GM19025 (cell line): Measurements from ENCODE around the gene TCP11L2.

Experiments used
- ATAC-seq: cut with Tn5 transposase; IDR thresholded peaks from one replicate; pipeline ENCODE4 v1.9.1; 2021; ENCODE audit warnings: mild to moderate bottlenecking, low read depth, moderate library complexity; ENCODE audit not compliant: unreplicated experiment

TCP11L2 gene

DNA sequence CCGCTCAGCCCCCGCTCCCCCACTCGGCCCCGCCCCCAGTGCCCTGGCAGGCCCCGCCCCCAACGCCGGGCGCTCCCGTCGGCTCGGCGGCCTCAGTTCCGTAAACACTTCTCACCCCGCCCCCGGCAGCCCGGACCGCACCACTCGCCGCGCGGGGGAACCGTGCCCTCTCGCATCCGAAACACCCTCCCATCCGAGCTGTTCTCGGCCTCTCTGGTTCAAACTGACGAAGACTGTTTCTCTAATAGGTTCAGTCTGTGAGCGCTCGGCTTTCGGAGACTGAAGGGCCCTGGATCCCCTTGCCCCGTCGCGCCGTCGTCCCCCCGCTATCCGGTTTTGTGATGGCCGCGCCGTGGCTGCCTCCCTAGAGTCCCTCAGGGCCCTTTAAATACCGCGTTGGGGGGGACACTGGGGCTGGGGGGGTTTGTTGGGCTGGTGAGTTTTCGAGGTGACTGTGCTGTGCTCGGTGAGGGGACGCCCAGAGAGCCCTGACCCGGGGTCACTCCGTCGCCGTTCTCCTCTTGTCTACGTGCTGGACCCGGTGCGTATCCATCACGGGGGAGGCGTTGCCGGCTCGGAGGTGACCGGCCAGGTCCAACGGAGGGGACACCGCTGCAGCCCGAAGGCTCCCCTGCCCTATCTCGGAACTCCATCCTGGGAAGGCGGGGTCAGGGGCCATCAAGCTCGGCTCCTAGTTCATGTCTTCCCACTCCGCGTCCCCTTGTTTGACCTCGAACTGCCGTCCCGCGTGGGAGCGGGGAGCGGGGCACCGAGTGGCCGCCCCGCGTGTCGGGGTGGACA, at the start of gene TCP11L2:
TCP11L2 (plus strand) TSS at position 333 of the 801 bp plus-strand sequence. CDS start 8,343 bp downstream, outside the sequence.
- peak; percentile 71 for ATAC-seq

DNA sequence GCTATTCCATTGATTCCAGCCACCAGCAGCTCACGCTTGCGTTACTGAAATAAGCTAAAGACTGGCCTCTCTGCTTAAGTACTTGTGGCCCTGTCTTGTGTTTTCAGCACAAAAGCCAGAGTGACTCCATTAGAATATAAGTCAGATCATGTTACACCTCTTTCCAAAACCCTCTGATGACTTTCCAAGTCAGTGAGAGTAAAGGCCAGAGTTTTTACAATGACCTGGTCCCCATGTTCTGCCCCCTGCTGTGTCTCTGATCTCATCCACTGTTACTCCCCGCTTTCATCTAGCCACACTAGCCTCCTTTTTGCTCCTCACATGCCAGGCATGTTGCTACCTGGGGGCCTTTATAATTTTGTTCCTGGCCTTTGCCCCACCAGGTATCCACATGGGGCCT, 47.8 kb upstream of the TCP11L2 start:
- no peak for ATAC-seq

DNA sequence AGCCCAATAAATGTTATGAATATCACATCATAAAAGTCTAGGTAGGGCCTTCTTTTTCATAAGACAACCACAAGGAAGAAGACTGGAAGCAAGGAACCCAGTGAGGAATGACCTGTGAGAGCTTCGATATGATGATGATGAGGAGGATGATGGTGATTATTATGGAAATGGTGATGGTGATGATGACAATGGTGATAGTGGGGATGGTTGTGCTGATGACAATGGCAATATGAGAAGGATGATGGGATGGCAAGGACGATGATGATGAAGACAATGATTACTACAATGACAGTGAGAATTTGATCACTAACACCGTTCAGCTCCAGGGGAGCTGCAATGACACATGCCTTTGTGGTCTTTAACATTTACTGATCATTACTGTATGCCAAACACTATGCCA, 47.0 kb upstream of the TCP11L2 start:
- ATAC-seq: no peak

DNA sequence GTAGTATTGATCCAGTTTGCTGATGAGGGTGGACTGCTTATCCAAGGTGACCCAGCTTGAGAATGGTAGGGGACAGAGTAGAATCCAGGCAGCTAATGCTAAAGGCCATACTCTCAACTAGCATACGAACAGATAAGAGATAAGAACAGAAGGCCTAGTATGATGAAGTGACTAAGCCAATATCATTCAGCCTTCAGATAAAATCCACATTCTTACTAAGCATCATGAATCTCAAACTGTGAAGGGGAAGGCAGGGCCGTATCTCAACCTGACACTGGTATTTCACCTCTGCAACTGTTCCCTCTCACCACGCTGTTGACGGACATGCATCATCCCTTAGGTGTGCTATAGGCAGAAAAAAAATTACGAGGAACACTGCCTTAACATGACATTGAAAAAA, 46.6 kb upstream of the TCP11L2 start:
- ATAC-seq: no peak

DNA sequence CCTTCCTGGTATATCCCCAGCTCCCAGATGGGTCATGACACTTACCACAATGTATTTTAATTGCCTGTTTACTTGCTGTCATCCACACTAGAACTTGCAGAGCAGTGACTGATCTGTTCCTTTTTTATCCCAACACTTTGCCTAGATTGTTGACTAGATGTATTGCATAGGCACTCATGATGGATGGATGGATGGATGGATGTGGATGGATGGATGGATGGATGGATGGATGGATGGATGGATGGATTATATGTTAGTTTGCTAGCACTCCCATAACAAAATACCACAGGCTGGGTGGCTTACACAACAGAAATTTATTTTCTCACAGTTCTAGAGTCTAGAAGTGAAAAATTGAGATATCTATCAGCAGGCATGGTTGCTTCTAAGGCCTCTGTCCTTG, 46.0 kb upstream of the TCP11L2 start:
- no peak for ATAC-seq

DNA sequence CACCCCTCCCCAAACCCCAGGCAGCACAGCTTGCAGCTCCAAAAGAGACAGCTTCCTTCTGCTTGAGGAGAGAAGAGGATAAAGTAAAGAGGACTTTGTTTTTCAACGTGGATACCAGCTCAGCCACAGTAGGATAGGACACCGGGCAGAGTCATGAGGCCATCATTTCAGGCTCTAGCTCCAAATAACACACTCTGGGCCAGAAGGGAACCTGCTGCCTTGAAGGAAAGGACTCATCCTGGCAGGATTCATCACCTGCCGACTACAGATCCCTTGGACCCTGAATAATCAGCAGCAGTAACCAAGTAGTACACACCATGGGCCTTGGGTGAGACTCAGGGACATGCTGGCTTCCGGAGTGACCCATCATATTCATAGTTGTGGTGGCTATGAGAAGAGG, 44.3 kb upstream of the TCP11L2 start:
- no peak for ATAC-seq

DNA sequence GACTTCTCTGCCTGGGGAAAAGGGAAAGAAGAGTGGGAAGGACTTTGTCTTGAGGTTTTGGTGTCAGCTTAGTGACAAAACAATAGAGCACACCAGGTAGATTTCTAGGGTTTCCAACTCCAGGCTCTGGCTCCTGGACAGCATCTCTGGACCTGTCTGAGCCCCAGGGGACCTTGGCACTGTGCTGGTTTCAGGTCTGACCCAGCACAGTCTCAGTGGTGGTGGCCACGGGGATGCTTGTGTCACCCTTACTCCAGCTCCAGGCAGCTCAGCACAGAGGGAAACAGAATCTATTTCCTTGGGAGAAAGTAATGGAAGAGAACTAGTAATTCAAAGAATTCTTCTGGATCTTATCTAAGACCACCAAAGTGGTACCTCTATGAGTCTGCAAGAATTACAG, 43.6 kb upstream of the TCP11L2 start:
- ATAC-seq: no peak

DNA sequence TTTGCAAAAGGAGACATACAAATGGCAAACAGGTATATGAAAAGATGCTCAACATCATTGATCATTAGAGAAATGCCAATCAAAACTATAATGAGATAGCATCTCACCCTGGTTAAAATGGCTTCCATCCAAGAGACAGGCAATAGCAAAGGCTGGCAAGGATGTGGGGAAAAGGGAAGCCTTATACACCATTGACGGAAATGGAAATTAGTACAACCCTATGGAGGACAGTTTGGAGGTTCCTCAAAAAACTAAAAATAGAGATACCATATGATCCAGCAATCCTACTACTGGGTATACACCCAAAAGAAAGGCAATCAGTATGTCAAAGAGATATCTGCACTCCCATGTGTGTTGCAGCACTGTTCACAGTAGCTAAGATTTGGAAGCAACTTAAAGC, 37.4 kb upstream of the TCP11L2 start:
- ATAC-seq: no peak

DNA sequence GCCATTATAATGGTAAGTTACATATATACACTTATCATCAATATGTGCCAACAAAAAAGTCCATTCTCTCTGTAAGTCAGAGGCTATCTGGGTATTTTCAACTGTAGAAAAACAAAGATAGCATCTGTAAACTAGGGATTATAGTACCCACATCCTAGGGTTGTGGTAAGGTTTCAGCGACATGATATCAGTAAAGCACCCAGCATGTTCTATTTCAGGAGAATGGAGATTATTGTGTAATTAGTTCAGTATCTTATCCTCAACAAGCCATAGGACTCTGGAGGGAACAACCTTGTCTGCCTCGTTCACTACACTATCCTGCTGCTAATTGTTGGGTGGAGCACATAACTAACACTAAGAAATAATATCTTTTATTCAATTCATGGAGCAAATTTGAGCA, 35.0 kb upstream of the TCP11L2 start:
- ATAC-seq: no peak

DNA sequence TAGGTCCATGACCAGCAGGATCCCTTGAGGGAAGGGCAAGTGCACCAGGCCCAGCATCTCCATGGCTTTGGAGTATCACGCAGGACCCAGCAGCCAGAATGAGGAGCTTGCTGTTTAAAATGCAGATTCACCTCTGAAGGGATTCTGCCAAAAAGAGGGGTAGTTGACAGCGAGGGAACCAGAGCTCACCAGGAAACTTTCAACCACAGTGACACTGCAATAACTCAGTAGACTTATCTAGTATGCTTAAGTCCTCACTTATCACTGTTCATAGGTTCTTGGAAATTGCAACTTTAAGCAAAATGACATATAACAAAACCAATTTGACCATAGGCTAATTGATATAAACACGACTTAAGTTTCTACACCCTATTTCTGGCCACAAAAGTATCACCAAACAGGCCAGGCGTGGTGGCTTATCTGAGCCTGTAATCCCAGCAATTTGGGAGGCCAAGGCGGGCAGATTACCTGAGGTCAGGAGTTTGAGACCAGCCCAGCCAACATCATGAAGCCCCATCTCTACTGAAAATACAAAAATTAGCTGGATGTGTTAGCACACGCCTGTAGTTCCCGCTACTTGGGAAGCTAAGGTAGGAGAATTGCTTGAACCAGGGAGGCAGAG, 33.3 kb upstream of the TCP11L2 start:
- ATAC-seq: no peak

DNA sequence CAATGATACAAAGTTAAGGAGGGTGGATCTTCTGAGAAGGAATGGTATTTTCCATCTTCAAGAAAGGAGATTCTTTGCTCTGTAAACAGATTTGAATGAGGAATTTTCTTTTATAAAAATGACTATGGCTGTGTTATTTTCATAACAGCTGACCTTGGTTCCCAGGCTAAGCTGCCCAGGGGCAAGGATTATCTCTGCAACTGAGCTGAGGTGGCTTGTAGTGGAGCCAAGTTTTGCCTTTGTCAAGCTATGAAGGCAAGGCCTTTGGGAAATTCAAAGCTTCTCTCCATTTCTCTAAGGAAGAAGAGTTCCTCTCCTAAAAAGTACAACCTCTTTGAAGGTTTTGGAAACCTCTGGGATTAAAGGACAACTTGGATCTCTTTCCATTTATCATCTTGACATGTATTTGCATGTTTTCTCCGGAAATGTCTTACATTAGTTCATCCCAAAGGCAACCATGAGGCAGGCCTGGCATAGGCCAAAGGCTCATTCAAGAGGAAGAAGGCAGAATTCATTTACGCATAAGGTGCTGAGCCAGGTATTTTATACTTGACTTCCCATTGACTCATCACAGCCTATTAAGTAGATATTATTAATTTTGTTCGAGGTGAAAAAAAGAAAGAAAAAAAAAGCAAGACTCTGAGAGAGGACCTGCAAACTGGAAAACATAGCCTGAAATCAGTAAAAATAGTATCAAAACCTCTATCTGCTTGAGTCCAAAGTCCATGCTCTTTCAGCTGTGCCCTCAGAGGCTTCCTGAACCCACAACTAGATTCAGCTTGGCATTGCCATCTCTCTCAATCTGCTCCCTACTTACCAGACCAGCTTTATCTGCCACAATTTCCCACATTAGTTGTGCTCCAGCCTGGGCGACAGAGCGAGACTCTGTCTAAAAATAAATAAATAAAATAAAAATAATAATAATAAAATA, 30.7 kb upstream of the TCP11L2 start:
- ATAC-seq: no peak

DNA sequence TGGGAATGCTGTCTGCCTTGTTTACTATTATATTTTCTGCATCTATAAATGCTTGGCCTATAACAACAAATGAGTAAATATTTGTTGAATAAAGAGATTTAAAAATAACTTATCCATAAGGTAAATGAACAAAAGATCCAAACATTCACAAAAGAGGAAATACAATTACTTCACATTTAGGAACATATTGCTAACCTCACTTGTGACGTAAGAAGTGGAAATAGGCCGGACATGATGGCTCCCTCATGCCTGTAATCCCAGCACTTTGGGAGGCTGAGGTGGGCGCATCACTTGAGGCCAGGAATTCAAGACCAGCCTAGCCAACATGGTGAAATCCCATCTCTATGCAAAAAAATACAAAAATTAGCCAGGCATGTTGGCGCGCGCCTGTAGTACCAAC, 29.0 kb upstream of the TCP11L2 start:
- no peak for ATAC-seq

DNA sequence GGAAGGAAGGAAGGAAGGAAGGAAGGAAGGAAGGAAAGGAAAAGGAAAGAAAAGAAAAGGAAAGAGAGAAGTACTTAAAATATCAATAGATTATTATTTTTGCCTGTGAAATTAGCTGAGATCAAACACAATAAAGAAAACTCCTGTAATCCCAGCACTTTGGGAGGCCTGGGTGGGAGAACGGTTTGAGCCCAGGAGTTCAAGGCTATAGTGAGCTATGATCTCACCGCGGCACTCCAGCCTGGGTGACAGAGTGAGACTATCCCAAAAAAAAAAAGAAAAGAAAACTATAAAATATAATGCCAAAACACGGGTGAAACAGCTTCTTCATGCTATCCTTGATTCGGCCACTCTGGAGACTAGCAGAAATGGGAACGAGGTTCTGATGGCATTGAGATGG, 28.5 kb upstream of the TCP11L2 start:
- no peak for ATAC-seq

DNA sequence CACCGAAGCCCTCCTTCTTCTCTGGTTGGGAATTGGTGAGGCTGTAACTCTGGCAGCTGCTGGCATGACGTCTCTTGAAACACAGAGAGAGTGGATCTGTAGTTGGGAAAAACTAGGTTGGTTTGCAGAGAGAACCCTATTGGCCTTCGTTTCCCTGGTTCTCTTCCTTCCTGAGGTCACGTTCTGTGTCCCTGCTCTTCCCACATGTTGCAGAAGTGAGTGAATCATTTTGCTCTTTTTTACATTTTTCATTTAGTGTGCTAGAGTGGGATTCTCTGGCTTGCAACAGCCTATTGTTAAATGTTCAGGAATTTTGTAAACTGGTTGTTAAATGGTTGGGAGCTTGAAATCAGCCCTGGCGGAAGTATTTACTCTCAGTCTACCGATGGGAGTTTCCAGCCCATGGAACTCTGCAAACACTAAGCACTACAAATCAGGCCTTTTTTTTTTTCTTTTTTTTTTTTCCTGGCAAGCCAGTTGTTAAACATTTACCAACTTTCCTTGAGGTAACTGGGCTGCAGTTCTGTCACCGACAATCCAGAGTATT, 27.9 kb upstream of the TCP11L2 start:
- ATAC-seq: no peak

DNA sequence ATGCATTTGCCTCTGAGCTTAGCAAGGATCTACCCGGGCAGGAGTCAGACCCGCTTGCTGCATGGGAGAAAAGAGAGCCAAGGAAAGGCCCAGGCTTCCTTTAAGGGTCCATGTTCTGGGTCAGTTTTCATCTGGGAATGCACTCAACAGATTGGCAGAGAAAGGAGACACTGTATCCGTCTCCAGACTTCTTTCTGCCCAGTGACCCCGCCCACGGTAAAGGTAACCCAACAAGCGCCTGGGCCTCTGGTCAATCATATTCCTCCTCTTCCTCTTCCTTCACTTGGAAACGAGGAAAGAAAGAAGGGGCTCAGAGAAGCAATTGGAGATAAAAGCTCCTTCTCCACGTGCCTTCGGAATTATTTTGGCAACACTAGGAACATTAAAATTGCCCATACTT, 27.1 kb upstream of the TCP11L2 start:
- no peak for ATAC-seq

DNA sequence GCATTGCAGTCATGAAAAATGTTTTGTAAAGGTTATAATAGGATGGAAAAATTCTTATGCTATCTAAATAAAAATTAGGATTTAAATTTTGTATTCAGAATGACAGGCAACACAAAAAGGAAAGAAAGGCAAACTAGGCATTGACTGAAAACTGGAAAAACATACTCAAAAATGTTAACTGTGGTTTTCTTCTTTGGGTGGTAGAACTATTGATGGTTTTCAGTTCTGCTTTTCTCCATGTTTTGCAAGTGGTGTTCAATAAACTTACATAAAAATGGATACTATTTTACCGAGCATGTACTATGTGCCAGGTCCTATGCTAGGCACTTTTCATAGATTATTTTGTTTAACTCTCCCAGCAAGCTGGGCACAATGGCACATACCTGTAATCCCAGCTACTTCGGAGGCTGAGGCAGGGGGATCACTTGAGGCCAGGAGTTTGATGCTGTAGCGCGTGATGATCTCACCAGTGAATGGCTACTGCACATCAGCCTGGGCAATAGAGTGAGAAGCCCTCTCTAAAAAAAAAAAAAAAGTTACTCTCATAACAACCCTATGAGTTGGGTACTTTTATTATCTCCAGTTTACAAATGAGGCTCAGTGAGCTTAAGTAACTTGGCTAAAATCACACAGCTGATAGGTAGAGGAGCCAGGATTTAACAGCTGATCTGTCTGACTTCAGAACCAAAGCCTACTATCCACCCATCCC, 26.3 kb upstream of the TCP11L2 start:
- peak; percentile 68 for ATAC-seq

DNA sequence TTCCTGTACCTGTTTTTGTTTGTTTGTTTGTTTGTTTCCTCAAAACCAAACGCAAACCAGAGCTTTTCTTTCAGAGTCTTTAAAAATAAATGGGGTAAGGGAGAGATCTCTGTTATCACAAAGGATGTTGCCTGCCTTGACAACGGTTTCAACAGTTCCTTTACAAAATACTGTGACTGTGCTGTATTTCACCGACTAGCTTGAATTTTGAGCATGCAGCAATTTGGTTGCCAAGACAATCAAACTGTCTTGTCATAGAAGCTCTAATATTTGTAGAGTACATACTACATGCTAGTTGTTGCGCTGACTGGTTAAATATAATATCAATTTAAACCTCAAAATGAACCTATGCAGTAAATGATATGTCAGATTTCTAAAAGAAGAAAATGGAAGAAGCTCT, 22.4 kb upstream of the TCP11L2 start:
- ATAC-seq: no peak

DNA sequence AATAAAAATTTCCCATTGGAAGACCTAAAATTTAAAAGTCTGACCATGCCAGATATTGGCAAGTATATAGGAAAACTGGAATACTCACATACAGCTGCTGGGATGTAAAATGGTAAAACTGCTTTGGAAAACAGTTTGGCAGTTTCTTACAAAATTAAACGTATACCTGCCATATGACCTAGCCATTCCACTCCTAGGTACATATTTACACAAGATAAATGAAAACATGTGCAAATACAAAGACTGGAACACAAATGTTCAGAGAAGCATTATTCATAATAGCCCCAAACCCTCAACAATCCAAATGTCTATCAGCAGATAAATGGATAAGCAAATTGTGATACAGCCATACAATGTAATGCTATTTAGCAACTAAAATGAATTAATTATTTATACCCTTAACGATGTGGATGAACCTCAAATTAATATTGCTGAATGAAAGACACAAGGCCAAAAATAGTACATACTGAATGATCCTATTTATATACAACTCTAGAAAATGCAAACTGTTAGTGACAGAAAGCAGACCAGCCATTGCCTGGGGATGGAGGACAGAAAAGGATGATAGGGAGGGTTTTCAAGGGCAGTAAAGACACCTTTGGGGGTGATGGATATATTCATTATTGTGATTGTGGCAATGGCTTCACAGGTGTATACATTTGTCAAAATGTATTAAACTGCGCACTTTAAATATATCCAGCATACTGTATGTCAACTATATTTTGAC, 21.3 kb upstream of the TCP11L2 start:
- ATAC-seq: no peak

DNA sequence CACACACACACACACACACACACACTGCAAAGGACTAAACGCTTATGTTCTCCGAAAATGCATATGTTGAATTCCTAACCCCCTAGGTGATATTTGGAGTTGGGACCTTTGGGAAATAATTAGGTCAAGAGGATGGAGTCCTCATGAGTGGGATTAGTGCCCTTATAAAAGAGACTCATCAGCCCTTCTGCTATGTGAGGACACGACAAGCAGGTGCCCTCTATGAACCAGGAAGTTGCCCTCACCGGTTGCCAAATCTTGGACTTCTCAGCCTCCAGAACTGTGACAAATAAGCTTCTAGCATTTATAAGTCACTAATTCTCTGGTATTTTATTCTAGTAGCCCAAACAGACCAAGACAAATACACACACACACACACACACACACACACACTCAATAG, 20.7 kb upstream of the TCP11L2 start:
- ATAC-seq: no peak
